SK-N-MC (cell line): Measurements from ENCODE around the gene IMMP2L.
"Not testable (repeated sequence)": the region's sequence is repeated elsewhere in the genome, so short reads cannot be mapped to it uniquely, and the experiment has no call there.

ENCODE experiments used
- DNase-seq: peaks from one replicate; pipeline ENCODE4 v3.0.0-alpha.2; 2011; ENCODE audit warnings: low read depth, low spot score
- H3K27ac ChIP-seq: fragments of 200-600 bp; sonication (generic); 2 replicates; pipeline ENCODE4 v1.5.1; 2016; ENCODE audit warnings: mixed run types
- H3K36me3 ChIP-seq: fragments of 200-600 bp; sonication (generic); 2 replicates; pipeline ENCODE4 v1.6.1; 2017; ENCODE audit warnings: antibody characterized with exemption, low read length, mixed read lengths; ENCODE audit not compliant: insufficient read depth
- H3K4me3 ChIP-seq: fragments of 200-600 bp; sonication (generic); 2 replicates; pipeline ENCODE4 v1.5.1; 2016
- H3K9ac ChIP-seq: fragments of 200-600 bp; sonication (generic); 2 replicates; pipeline ENCODE4 v1.8.0; 2017; ENCODE audit warnings: mixed run types, mixed read lengths; ENCODE audit not compliant: insufficient read length
- H3K9me3 ChIP-seq: fragments of 200-600 bp; sonication (generic); 2 replicates; pipeline ENCODE4 v1.6.1; 2017; ENCODE audit warnings: low read depth, mild to moderate bottlenecking, antibody characterized with exemption, low read length, moderate library complexity, mixed read lengths
- EZH2 ChIP-seq: fragments of 200-600 bp; sonication (generic); IDR thresholded peaks from one replicate; pipeline ENCODE4 v1.6.1; 2017; ENCODE audit warnings: antibody characterized with exemption
- FOXP2 ChIP-seq: optimal IDR thresholded peaks from 2 replicates; pipeline ENCODE3; 2011; ENCODE audit warnings: mild to moderate bottlenecking, moderate library complexity; ENCODE audit not compliant: insufficient read depth; ENCODE audit errors: extremely low read length, control extremely low read depth
- POLR2AphosphoS5 ChIP-seq: IDR thresholded peaks from 2 replicates; pipeline ENCODE4 v1.6.1; 2012; ENCODE audit warnings: mild to moderate bottlenecking, low read depth, low read length, borderline replicate concordance

Gene IMMP2L

GRCh38 chr7:111274857-111275256 lies 287.4 kb downstream of the IMMP2L start:
- Histone ChIP-seq H3K4me3 (no peak overlapping the region), H3K36me3 (no peaks in the 10 kb centered on the region), H3K27ac (no peak overlapping the region), H3K9ac (no peak overlapping the region), H3K9me3 (no peaks in the 10 kb centered on the region)
- TF ChIP-seq POLR2AphosphoS5 (no peak), FOXP2 (no peak), EZH2 (no peak)
- DNase-seq: no peak

GRCh38 chr7:111272092-111272491 lies 290.2 kb downstream of the IMMP2L start:
- Histone ChIP-seq H3K36me3 (no peaks in the 10 kb centered on the region), H3K9me3 (no peaks in the 10 kb centered on the region), H3K4me3 (no peak overlapping the region), H3K27ac (no peak overlapping the region), H3K9ac (no peak overlapping the region)
- DNase-seq: no peak
- TF ChIP-seq FOXP2 (no peak), POLR2AphosphoS5 (no peak), EZH2 (no peak)

- not testable (repeated sequence) for H3K9ac ChIP-seq, H3K27ac ChIP-seq, H3K36me3 ChIP-seq, H3K9me3 ChIP-seq, H3K4me3 ChIP-seq, DNase-seq
These were observed 291.5 kb downstream of the IMMP2L start for GRCh38 chr7:111270794-111271193.

- Histone ChIP-seq H3K4me3 (no peak overlapping the region), H3K9ac (no peak overlapping the region), H3K36me3 (no peaks in the 10 kb centered on the region), H3K9me3 (no peaks in the 10 kb centered on the region), H3K27ac (no peak overlapping the region)
- no peak for TF ChIP-seq POLR2AphosphoS5
- TF ChIP-seq FOXP2: no peak
- no peak for TF ChIP-seq EZH2
- DNase-seq: no peak
These were observed 293.4 kb downstream of the IMMP2L start for GRCh38 chr7:111268941-111269340.

GRCh38 chr7:111266613-111267012 lies 295.7 kb downstream of the IMMP2L start:
- Histone ChIP-seq H3K9me3 (no peaks in the 10 kb centered on the region), H3K9ac (no peak overlapping the region), H3K27ac (peak overlapping the region; percentile 42; the same call in 1 of the 2 replicates), H3K4me3 (no peak overlapping the region), H3K36me3 (no peaks in the 10 kb centered on the region)
- TF ChIP-seq EZH2: no peak
- TF ChIP-seq POLR2AphosphoS5: no peak
- TF ChIP-seq FOXP2: no peak
- DNase-seq: no peak

GRCh38 chr7:111265394-111265793 lies 296.9 kb downstream of the IMMP2L start:
- no peak overlapping the region for H3K4me3 ChIP-seq
- H3K36me3 ChIP-seq: no peaks in the 10 kb centered on the region
- no peak overlapping the region for H3K27ac ChIP-seq
- DNase-seq: no peak
- no peak overlapping the region for H3K9ac ChIP-seq
- TF ChIP-seq POLR2AphosphoS5 (no peak), FOXP2 (no peak), EZH2 (no peak)
- no peaks in the 10 kb centered on the region for H3K9me3 ChIP-seq

- H3K9me3 ChIP-seq: no peaks in the 10 kb centered on the region
- DNase-seq: no peak
- H3K27ac ChIP-seq: no peak overlapping the region
- TF ChIP-seq EZH2 (no peak), FOXP2 (no peak), POLR2AphosphoS5 (no peak)
- H3K9ac ChIP-seq: no peak overlapping the region
- no peak overlapping the region for H3K4me3 ChIP-seq
- no peaks in the 10 kb centered on the region for H3K36me3 ChIP-seq
These were observed 297.3 kb downstream of the IMMP2L start for GRCh38 chr7:111264981-111265380.

- no peak overlapping the region for H3K4me3 ChIP-seq
- H3K9me3 ChIP-seq: no peaks in the 10 kb centered on the region
- TF ChIP-seq FOXP2: no peak
- TF ChIP-seq POLR2AphosphoS5: no peak
- no peak for TF ChIP-seq EZH2
- no peaks in the 10 kb centered on the region for H3K36me3 ChIP-seq
- no peak overlapping the region for H3K9ac ChIP-seq
- no peak overlapping the region for H3K27ac ChIP-seq
- no peak for DNase-seq
These were observed 298.0 kb downstream of the IMMP2L start for GRCh38 chr7:111264111-111264868.
